ENCODE data around the gene CRYBG1.

DNA sequence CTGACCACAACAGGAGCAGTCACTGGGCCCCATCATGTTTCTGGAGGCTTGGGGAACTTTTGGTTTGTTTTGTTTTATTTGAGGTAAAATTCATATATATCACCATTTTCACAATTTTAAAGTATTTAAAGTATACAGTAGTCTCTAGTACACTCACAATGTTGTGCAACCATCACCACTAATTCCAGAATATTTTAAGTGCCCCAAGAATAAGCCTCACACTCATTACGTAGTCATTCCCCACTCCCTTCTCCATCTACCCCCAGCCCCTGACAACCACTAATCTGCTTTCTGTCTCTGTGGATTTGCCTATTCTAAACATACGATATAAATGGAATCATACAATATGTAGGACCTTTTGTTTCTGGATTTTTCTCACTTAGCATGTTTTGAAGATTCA lies 239.8 kb downstream of the CRYBG1 start:
- TF ChIP-seq POLR2A (IDR thresholded peaks at IDR 0.05), result no peak
- TF ChIP-seq, protein P1, sequence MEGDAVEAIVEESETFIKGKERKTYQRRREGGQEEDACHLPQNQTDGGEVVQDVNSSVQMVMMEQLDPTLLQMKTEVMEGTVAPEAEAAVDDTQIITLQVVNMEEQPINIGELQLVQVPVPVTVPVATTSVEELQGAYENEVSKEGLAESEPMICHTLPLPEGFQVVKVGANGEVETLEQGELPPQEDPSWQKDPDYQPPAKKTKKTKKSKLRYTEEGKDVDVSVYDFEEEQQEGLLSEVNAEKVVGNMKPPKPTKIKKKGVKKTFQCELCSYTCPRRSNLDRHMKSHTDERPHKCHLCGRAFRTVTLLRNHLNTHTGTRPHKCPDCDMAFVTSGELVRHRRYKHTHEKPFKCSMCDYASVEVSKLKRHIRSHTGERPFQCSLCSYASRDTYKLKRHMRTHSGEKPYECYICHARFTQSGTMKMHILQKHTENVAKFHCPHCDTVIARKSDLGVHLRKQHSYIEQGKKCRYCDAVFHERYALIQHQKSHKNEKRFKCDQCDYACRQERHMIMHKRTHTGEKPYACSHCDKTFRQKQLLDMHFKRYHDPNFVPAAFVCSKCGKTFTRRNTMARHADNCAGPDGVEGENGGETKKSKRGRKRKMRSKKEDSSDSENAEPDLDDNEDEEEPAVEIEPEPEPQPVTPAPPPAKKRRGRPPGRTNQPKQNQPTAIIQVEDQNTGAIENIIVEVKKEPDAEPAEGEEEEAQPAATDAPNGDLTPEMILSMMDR (IDR thresholded peaks at IDR 0.05), result no peak
